ENCODE data around the gene TMPRSS11D. TPM values are rescaled to one million over a fixed set of nuclear protein-coding genes. Genes with fewer than 3 reads are reported as not detected.

TMPRSS11D gene
- total RNA-seq, 1 donor from 2014 or later = not detected

Other genes with a start within 250 kb of the TMPRSS11D start
- gene UBA6, start 182.8 kb downstream of the TMPRSS11D start, total RNA-seq = 59.5 and 69.9 TPM in 2 replicates
- not detected in 2 replicates for gene GNRHR, start 129.6 kb downstream of the TMPRSS11D start, total RNA-seq
- not detected in 2 replicates for gene TMPRSS11A, start 79.5 kb upstream of the TMPRSS11D start, total RNA-seq
- gene TMPRSS11F, start 245.9 kb upstream of the TMPRSS11D start, total RNA-seq = not detected in 2 replicates

All from T-helper 2 cell treated with Interferon-gamma antibody and Interleukin-4, amounts not matched to agents 100 ng/mL and 5 ng/mL, for 36 hours (primary cell).